HG03025 (cell line): ENCODE data around the gene YAP1.
"Not testable (repeated sequence)": the region's sequence is repeated elsewhere in the genome, so short reads cannot be mapped to it uniquely, and the experiment has no call there.

Source experiments
- ATAC-seq: cut with Tn5 transposase; IDR thresholded peaks from one replicate; pipeline ENCODE4 v1.9.1; 2021; ENCODE audit warnings: mild to moderate bottlenecking, moderate library complexity; ENCODE audit not compliant: unreplicated experiment, low FRiP score

Gene YAP1

DNA sequence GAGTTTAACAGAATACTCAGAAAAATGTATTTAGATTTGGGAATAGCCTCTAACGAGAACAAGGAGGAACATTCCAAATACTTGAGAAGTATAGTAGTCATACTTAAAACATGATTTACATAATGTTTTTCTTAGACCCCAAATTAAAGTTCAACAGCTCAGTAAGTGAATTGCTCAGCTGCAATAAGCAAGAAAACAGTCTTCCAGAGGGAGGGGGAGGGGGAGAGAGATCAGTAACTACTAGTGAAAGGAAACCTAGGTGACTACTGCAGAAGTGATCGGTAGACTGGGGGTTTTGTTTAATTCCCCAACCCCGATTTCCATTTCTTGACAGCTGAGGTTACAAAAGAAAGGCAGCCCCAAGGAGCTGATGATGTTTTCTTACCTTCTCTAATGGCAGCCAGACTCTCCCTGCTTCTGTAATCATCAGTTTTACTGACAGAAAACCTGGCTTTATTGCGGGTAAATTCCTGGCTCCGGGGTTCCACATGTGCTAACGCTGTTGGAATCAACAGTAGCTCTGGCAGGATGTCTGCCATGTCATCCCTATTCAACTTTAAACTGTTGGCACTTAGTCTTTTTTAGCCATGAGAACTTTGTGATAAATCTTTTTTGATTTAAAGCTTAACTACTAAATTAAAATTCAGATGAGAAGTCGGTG, 124.7 kb downstream of the YAP1 start:
- ATAC-seq, result no peak

DNA sequence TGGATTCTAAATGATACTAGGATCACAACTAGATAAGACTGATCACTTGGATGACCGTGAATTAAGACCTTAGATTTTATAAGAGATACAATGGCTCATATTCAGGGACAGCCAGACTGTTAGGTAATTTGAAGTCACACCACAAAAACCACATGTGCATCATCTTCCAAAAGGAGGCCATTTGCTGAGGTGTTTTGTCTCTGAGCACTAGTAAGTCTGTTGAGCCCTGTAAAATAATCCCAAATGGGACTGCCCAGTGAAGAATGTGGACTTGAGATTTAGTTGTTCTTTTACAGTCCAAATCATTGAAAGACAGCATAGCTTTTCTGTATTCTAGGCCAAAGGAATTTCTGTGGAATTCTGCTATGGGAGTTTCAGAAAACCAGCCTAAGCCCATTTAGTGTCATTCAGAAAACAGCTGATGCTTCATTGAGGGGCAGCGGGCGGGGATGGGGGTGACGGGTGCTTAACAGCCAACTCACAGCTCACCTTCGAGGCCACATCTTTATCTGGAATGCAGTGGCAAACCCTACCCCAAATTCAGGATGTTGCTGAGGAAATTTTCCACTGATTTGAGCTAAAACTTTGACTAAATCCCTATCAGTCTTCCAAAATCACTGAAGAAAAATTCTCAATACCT, 127.0 kb downstream of the YAP1 start:
- ATAC-seq, result no peak

- ATAC-seq, result no peak
Observed at GRCh38 chr11:102238391-102238821, 128.2 kb downstream of the YAP1 start.

GRCh38 chr11:102239448-102239847, 129.2 kb downstream of the YAP1 start:
- ATAC-seq, result no peak

DNA sequence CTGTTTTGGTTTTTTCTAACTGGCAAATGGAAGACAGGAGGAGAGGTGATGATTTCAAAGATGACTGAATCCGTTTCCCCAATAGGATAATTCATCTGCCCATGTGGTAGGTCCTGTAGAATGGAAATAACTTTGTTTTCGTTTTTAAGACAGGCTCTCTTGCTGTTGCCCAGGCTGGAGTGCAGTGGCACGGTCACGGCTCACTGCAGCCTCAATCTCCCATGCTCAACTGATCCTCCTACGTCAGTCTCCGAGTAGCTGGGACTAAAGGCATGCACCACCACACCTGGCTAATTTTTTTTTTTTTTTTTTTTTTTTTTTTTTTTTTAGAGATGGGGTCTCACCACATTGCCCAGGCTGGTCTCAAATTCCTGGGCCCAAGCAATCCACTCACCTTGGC, 129.7 kb downstream of the YAP1 start:
- ATAC-seq, result no peak

- no peak for ATAC-seq
Observed at GRCh38 chr11:102240502-102240901, 130.3 kb downstream of the YAP1 start.

DNA sequence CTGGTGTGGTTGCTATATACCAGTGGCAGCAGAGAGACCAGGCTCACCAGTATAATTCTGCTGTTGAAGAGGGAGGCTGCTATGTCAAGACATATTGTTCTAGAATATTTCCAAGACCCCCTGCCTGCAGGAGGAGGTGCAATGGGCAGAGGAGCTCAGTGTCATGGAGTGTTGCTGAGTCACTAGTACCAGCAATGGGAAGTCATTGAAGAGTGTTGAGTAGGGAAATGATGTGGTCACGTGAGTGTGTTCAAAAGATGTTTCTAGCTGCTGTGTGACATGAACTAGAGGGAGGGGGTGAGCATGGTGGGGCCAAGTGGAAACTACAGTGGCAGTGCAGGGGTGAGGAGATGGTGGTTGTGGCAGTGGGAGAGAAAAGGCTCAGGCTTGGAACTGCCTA, 130.8 kb downstream of the YAP1 start:
- ATAC-seq, result no peak

DNA sequence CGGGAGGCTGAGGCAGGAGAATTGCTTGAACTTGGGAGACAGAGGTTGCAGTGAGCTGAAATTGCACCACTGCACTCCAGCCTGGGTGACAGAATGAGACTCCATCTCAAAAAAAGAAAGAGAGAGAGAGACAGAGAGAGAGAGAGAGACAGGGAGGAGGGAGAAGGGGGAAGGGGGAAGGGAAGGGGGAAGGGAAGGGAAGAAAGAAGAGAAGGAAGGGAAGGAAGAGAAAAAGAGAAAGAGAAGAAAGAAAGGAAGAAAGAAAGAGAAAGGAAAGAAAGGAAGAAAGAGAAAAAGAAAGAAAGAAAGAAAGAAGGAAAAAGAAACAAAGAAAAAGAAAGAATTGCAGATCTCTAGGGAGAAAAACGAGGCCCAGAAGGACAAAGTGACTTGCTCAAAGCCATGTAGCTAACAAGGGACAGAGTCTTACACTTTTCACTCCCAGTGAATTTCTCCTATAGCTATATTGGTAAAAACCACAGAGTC, 133.2 kb downstream of the YAP1 start:
- no peak for ATAC-seq

GRCh38 chr11:102244681-102245409, 134.6 kb downstream of the YAP1 start:
- no peak for ATAC-seq

DNA sequence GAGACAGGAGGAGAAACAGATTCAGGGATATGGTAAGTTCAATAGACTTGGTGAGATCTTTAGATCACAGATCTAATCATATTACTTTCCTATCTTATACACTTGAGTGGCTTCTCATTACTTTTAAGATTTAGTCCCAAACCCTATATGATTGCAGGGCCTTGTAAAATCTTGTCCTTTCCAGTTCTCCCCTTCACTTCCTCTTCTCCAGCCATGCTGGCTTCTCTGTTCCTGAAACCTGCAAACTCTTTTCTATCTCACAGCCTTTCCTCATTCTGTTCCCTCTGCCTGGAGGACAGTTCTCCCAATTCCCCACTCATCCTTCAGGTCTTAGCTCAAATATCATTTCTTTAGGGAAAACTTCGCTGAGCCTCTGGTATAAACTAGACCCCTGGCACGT, 141.2 kb downstream of the YAP1 start:
- ATAC-seq, result no peak

- ATAC-seq, result no peak
Observed at GRCh38 chr11:102252339-102252891, 142.2 kb downstream of the YAP1 start.

GRCh38 chr11:102253020-102253715, 142.9 kb downstream of the YAP1 start:
- no peak for ATAC-seq

DNA sequence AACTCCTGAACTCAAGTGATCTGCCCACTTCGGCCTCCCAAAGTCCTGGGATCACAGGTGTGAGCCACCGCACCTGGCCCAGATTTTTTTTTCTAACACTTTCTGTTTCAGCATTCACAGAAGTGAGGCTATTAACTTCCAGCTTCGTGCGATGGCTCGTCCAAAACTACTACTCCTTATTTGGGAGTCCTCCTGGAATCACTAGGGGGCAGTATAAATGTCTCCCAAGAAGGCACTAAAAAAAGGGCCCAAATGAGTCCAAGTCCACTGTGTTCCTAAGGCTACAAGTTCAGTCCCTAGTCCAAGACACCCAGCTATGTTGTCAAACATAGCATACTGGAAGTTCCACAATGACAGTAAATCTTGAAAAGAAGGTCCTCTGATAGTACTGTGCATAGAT, 143.8 kb downstream of the YAP1 start:
- no peak for ATAC-seq

DNA sequence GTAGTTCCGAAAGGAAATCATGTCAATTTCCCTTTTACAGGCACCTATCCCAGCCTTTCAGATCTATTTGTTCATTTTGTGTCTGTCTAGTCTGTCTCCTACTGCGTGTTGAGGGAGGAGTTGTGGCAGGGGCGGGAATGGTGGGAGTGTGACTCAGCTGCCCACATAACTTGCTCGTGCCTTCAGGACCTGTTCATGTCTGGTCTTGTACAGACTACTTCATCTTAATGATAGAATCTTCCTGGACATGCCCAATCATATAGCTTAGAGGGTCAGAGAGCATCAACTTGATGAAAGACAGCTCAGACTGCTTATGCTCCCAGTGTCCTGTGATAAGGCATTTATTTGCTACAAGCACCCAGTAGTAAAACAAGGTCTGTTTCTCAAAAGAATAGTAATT, 146.0 kb downstream of the YAP1 start:
- ATAC-seq, result no peak

DNA sequence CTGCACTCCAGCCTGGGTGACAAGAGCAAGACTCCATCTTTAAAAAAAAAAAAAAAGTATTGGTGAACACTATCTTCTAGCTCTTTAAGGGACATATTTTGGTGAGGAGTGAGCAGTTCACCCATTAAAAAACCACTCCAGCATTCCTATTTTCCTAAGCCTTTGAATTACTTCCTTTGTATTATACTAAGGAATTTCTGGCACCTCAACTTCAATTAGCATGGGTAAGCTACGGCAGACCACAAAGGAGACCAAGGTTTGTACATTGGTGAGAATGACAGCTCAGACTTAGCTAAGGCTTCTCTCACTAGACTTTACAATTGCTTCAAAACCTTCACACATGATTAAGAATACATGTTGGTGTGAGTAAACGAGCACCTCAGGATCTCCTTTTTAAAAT, 150.0 kb downstream of the YAP1 start:
- no peak for ATAC-seq

GRCh38 chr11:102263379-102264003, 153.2 kb downstream of the YAP1 start:
- no peak for ATAC-seq

- not testable (repeated sequence) for ATAC-seq
Observed at GRCh38 chr11:102264704-102265103, 154.5 kb downstream of the YAP1 start.

DNA sequence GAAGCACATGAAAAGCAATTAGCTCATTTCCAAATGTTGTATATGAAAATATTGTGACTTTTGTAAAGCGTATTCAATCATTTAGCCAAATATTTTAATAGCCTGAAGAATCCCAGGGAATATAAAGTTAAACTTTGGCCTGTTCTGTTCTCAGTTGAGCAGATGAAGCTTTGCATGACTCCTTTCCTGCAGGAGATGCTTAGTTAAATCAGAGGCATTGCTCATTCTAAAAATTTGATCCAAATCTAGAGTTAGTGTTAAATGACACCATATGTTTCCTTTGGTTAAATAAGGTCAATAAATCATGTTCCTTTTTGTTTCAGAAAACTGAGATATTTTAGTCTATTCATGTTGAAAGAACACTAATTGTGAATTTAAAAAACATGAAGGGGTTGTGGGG, 155.9 kb downstream of the YAP1 start:
- no peak for ATAC-seq

- no peak for ATAC-seq
Observed at GRCh38 chr11:102267609-102268008, 157.4 kb downstream of the YAP1 start.
